ENCODE measurements around the gene DYNC1LI1.

Gene DYNC1LI1

GRCh38 chr3:32487781-32488473 is 82.7 kb downstream of the DYNC1LI1 start:
- no peak for DNase-seq

- no peak for DNase-seq
Observed at GRCh38 chr3:32484436-32484835, 86.2 kb downstream of the DYNC1LI1 start.

- no peak for DNase-seq
Observed at GRCh38 chr3:32483772-32484171, 86.9 kb downstream of the DYNC1LI1 start.

- DNase-seq: no peak
Observed at GRCh38 chr3:32482693-32483092, 88.0 kb downstream of the DYNC1LI1 start.

GRCh38 chr3:32481791-32482631 is 88.6 kb downstream of the DYNC1LI1 start:
- no peak for DNase-seq

- no peak for DNase-seq
Observed at GRCh38 chr3:32480604-32481003, 90.1 kb downstream of the DYNC1LI1 start.

All from NCI-H1417 (cell line).